AG04449 (cell line): ENCODE measurements around the gene OPRM1.

Experiments used
- CTCF ChIA-PET: fragments of 350-600 bp; formaldehyde crosslinking; extraction: SDS; loops from one replicate; lab custom pipeline; 2021; ENCODE audit warnings: antibody characterized with exemption; lab: Yijun Ruan, JAX
- POLR2A ChIA-PET: fragments of 400-600, 350-600 bp; formaldehyde crosslinking; extraction: SDS; loops from one replicate; lab custom pipeline; 2020; ENCODE audit warnings: antibody characterized with exemption, inconsistent platforms; lab: Yijun Ruan, JAX
- DNase-seq: peaks from one replicate; pipeline ENCODE4 v3.0.0-alpha.2; 2010; ENCODE audit warnings: low read depth, low spot score
- H3K4me3 ChIP-seq: 2 replicates; pipeline ENCODE4 v1.5.1; 2011; ENCODE audit warnings: low read depth, mild to moderate bottlenecking, control low read depth, low read length
- CTCF ChIP-seq: IDR thresholded peaks from one replicate; pipeline ENCODE4 v1.5.1; 2011; ENCODE audit warnings: mild to moderate bottlenecking, moderate library complexity, low read length, control low read depth, inconsistent platforms; ENCODE audit not compliant: insufficient read depth; ENCODE audit errors: missing control alignments

The OPRM1 gene

GRCh38 chr6:154143753-154144152 lies 104.7 kb downstream of the OPRM1 start:
- POLR2A ChIA-PET, result no interaction called here
- CTCF ChIA-PET, result no interaction called here
- no peak for TF ChIP-seq CTCF
- no peak for DNase-seq
- H3K4me3 ChIP-seq, result no peak overlapping the region

GRCh38 chr6:154154389-154154967 lies 115.4 kb downstream of the OPRM1 start:
- no peak overlapping the region for H3K4me3 ChIP-seq
- ChIA-PET CTCF (interaction anchor here (0.6 to 3.7 kb wide), 35 partner anchors 9 to 652 kb away, joined by 3 to 36 read pairs (median 4); partner anchors contain the start of gene CNKSR3), POLR2A (no interaction called here)
- peak; percentile 51 for TF ChIP-seq CTCF
- peak; percentile 26 for DNase-seq

GRCh38 chr6:154156135-154156896 lies 117.3 kb downstream of the OPRM1 start:
- DNase-seq, result no peak
- ChIA-PET POLR2A (no interaction called here), CTCF (interaction anchor here (0.9 to 3.7 kb wide), 9 partner anchors 14 to 518 kb away, joined by 3 to 36 read pairs (median 5); no protein-coding TSS in a partner anchor)
- TF ChIP-seq CTCF, result peak; percentile 80
- H3K4me3 ChIP-seq, result no peak overlapping the region

- ChIA-PET POLR2A (no interaction called here), CTCF (interaction anchor here (0.9 to 3.7 kb wide), 9 partner anchors 13 to 518 kb away, joined by 3 to 26 read pairs (median 4); partner anchors contain the start of gene CNKSR3)
- TF ChIP-seq CTCF, result no peak
- H3K4me3 ChIP-seq, result no peak overlapping the region
- no peak for DNase-seq
These were observed 118.0 kb downstream of the OPRM1 start for GRCh38 chr6:154157082-154157481.

- no peak for TF ChIP-seq CTCF
- ChIA-PET POLR2A (no interaction called here), CTCF (interaction anchor here (0.9 to 3.7 kb wide), 8 partner anchors 13 to 517 kb away, joined by 3 to 26 read pairs (median 4); partner anchors contain the start of gene CNKSR3)
- no peak overlapping the region for H3K4me3 ChIP-seq
- DNase-seq, result no peak
These were observed 118.7 kb downstream of the OPRM1 start for GRCh38 chr6:154157706-154158105.

GRCh38 chr6:154159126-154159525 lies 120.1 kb downstream of the OPRM1 start:
- no peak overlapping the region for H3K4me3 ChIP-seq
- ChIA-PET CTCF (interaction anchor here (1.3 to 3.7 kb wide), 2 partner anchors 118 to 212 kb away, joined by 5 to 26 read pairs; no protein-coding TSS in a partner anchor), POLR2A (no interaction called here)
- DNase-seq, result no peak
- no peak for TF ChIP-seq CTCF
